Mesangial cell (primary cell): Measurements from ENCODE around the gene SAPCD2. TPM values are rescaled to one million over a fixed set of nuclear protein-coding genes. Genes with fewer than 3 reads are reported as not detected.

Experiments used
- total RNA-seq: library from RNA; depleted of rRNA; stranded (reverse); fragments of >200 nt; gene quantifications from 2 replicates; pipeline ENCODE4 v1.2.3, GENCODE V29; 2015

The SAPCD2 gene
- total RNA-seq, result 3.5 and 52.6 TPM in 2 replicates

GRCh38 chr9:137070201-137070905 lies at the start of gene SAPCD2:
TSS of gene SAPCD2 (minus strand) at chr9:137070557. CDS start at chr9:137070460, 97 bp downstream.

GRCh38 chr9:137114613-137115393 lies 44.4 kb upstream of the SAPCD2 start, which contains the start of gene DPP7:
TSS of gene DPP7 (minus strand) at chr9:137114733. CDS start at chr9:137114713, 20 bp downstream.

GRCh38 chr9:137086531-137087408 lies 16.4 kb upstream of the SAPCD2 start, which contains the start of gene MAN1B1:
TSS of gene MAN1B1 (plus strand) at chr9:137086985. CDS start at chr9:137087000, 15 bp downstream.

GRCh38 chr9:137077010-137077747 lies 6.8 kb upstream of the SAPCD2 start, which contains the start of gene UAP1L1:
TSS of gene UAP1L1 (plus strand) at chr9:137077517. CDS start at chr9:137077533, 16 bp downstream.

GRCh38 chr9:137053944-137054931 lies 16.1 kb downstream of the SAPCD2 start, which contains the start of gene ENTPD2:
TSS of gene ENTPD2 (minus strand) at chr9:137054061. CDS start at chr9:137053997, 64 bp downstream.

GRCh38 chr9:137046088-137046787 lies 24.1 kb downstream of the SAPCD2 start, which contains the start of gene NPDC1:
TSS of gene NPDC1 (minus strand) at chr9:137046177. CDS start at chr9:137045989, 188 bp downstream.

GRCh38 chr9:137031904-137032640 lies 38.3 kb downstream of the SAPCD2 start, which contains the start of gene FUT7:
TSS of gene FUT7 (minus strand) at chr9:137032088. CDS start at chr9:137031991, 97 bp downstream.

GRCh38 chr9:137027369-137028262 lies 42.7 kb downstream of the SAPCD2 start, which contains the start of gene ABCA2:
TSS of gene ABCA2 (minus strand) at chr9:137028237. CDS start at chr9:137028140, 97 bp downstream.

Other genes starting within 250 kb of the SAPCD2 start
- gene AJM1, start 228.1 kb downstream of the SAPCD2 start, total RNA-seq, result 0.81 and 1.5 TPM in 2 replicates
- 109 and 152 TPM in 2 replicates for gene PHPT1, start 221.1 kb downstream of the SAPCD2 start, total RNA-seq
- 1.8 and 3.2 TPM in 2 replicates for gene MAMDC4, start 218.2 kb downstream of the SAPCD2 start, total RNA-seq
- gene EDF1, start 204.2 kb downstream of the SAPCD2 start, total RNA-seq, result 325 and 364 TPM in 2 replicates
- 10.9 and 22.7 TPM in 2 replicates for gene TRAF2, start 184.0 kb downstream of the SAPCD2 start, total RNA-seq
- gene FBXW5, start 125.8 kb downstream of the SAPCD2 start, total RNA-seq, result 150 and 168 TPM in 2 replicates
- not detected in 2 replicates for gene C8G, start 125.3 kb downstream of the SAPCD2 start, total RNA-seq
- 1.6 TPM in 1 of 2 replicates, not detected in the other for gene LCN12, start 118.3 kb downstream of the SAPCD2 start, total RNA-seq
- gene PTGDS, start 93.1 kb downstream of the SAPCD2 start, total RNA-seq, result 4.2 and 463 TPM in 2 replicates
- 2.5 TPM in 1 of 2 replicates, not detected in the other for gene LCNL1, start 87.6 kb downstream of the SAPCD2 start, total RNA-seq
- 49.2 and 65.2 TPM in 2 replicates for gene PAXX, start 78.1 kb downstream of the SAPCD2 start, total RNA-seq
- gene CLIC3, start 74.0 kb downstream of the SAPCD2 start, total RNA-seq, result 16.5 and 47.4 TPM in 2 replicates
- gene ABCA2, start 42.3 kb downstream of the SAPCD2 start, total RNA-seq, result 7.7 and 44.4 TPM in 2 replicates
- not detected in 2 replicates for gene FUT7, start 38.5 kb downstream of the SAPCD2 start, total RNA-seq
- gene NPDC1, start 24.4 kb downstream of the SAPCD2 start, total RNA-seq, result 44.0 and 65.8 TPM in 2 replicates
- not detected in 2 replicates for gene ENTPD2, start 16.5 kb downstream of the SAPCD2 start, total RNA-seq
- gene UAP1L1, start 7.0 kb upstream of the SAPCD2 start, total RNA-seq, result 6.4 and 13.4 TPM in 2 replicates
- gene MAN1B1, start 16.4 kb upstream of the SAPCD2 start, total RNA-seq, result 72.8 and 125 TPM in 2 replicates
- 65.3 and 87.8 TPM in 2 replicates for gene DPP7, start 44.2 kb upstream of the SAPCD2 start, total RNA-seq
- 0.13 TPM in 1 of 2 replicates, not detected in the other for gene GRIN1, start 68.6 kb upstream of the SAPCD2 start, total RNA-seq
- 0.16 TPM in 1 of 2 replicates, not detected in the other for gene LRRC26, start 99.5 kb upstream of the SAPCD2 start, total RNA-seq
- gene TMEM210, start 101.5 kb upstream of the SAPCD2 start, total RNA-seq, result not detected in 2 replicates
- gene ANAPC2, start 118.0 kb upstream of the SAPCD2 start, total RNA-seq, result 19.6 and 22.9 TPM in 2 replicates
- gene SSNA1, start 118.1 kb upstream of the SAPCD2 start, total RNA-seq, result 79.7 and 97.1 TPM in 2 replicates
- 9.5 and 9.6 TPM in 2 replicates for gene TPRN, start 130.2 kb upstream of the SAPCD2 start, total RNA-seq
- gene TMEM203, start 135.1 kb upstream of the SAPCD2 start, total RNA-seq, result 36.0 and 40.9 TPM in 2 replicates
- 15.2 and 24.0 TPM in 2 replicates for gene NDOR1, start 135.1 kb upstream of the SAPCD2 start, total RNA-seq
- gene RNF208, start 151.7 kb upstream of the SAPCD2 start, total RNA-seq, result 1.6 and 5.3 TPM in 2 replicates
- gene CYSRT1, start 154.6 kb upstream of the SAPCD2 start, total RNA-seq, result 0.49 and 2.9 TPM in 2 replicates
- gene RNF224, start 156.9 kb upstream of the SAPCD2 start, total RNA-seq, result 0.25 TPM in 1 of 2 replicates, not detected in the other
- not detected in 2 replicates for gene SLC34A3, start 160.3 kb upstream of the SAPCD2 start, total RNA-seq
- 179 and 1,107 TPM in 2 replicates for gene TUBB4B, start 170.7 kb upstream of the SAPCD2 start, total RNA-seq
- gene STPG3, start 180.7 kb upstream of the SAPCD2 start, total RNA-seq, result not detected in 2 replicates
- 56.2 and 81.0 TPM in 2 replicates for gene NELFB, start 184.8 kb upstream of the SAPCD2 start, total RNA-seq
- 50.8 and 52.1 TPM in 2 replicates for gene TOR4A, start 207.2 kb upstream of the SAPCD2 start, total RNA-seq
- 0.38 and 1.8 TPM in 2 replicates for gene NRARP, start 231.7 kb upstream of the SAPCD2 start, total RNA-seq